ENCODE results near the gene CRELD2.

The CRELD2 gene

GRCh38 chr22:49934160-49934890 lies 15.9 kb downstream of the CRELD2 start:
- no peak overlapping the region for H3K4me3 ChIP-seq (ENCODE audit: low read length)
- peak; percentile 31 for DNase-seq (ENCODE audit: low read depth)
- TF ChIP-seq CTCF (IDR thresholded peaks at IDR 0.05; ENCODE audit: insufficient read depth, low read depth, low read length, missing control alignments), result no peak

GRCh38 chr22:49934891-49935557 lies 16.6 kb downstream of the CRELD2 start:
- H3K4me3 ChIP-seq (ENCODE audit: low read length), result no peak overlapping the region
- DNase-seq (ENCODE audit: low read depth), result peak; percentile 36
- TF ChIP-seq CTCF (IDR thresholded peaks at IDR 0.05; ENCODE audit: insufficient read depth, low read depth, low read length, missing control alignments), result no peak

GRCh38 chr22:49935561-49935960 lies 17.1 kb downstream of the CRELD2 start:
- no peak for TF ChIP-seq CTCF (IDR thresholded peaks at IDR 0.05; ENCODE audit: insufficient read depth, low read depth, low read length, missing control alignments)
- DNase-seq (ENCODE audit: low read depth), result no peak
- no peak overlapping the region for H3K4me3 ChIP-seq (ENCODE audit: low read length)

- peak overlapping the region; percentile 4 for H3K4me3 ChIP-seq (ENCODE audit: low read length)
- no peak for TF ChIP-seq CTCF (IDR thresholded peaks at IDR 0.05; ENCODE audit: insufficient read depth, low read depth, low read length, missing control alignments)
- peak; percentile 60 for DNase-seq (ENCODE audit: low read depth)
Observed at GRCh38 chr22:49936018-49936972, 17.9 kb downstream of the CRELD2 start.

- H3K4me3 ChIP-seq (ENCODE audit: low read length), result no peak overlapping the region
- TF ChIP-seq CTCF (IDR thresholded peaks at IDR 0.05; ENCODE audit: insufficient read depth, low read depth, low read length, missing control alignments), result no peak
- no peak for DNase-seq (ENCODE audit: low read depth)
Observed at GRCh38 chr22:49936973-49937757, 18.7 kb downstream of the CRELD2 start.
